Adipose tissue (tissue), 3 donors: ENCODE results near the gene INSIG1. TPM values are rescaled to one million over a fixed set of nuclear protein-coding genes. Genes with fewer than 3 reads are reported as not detected.

ENCODE experiments used
- H3K27ac ChIP-seq: one replicate; pipeline ENCODE4 v1.5.1; 2013; ENCODE audit warnings: low read depth, low read length
- WGBS, 3 donors: extraction: QIAGEN DNeasy Blood & Tissue Kit; methylation state at CpG; one replicate each; pipeline ENCODE4 v1.1.7; 2013; 5-methylcytosine and 5-hydroxymethylcytosine counted together
- polyA plus RNA-seq, 3 donors: library from polyadenylated mRNA; stranded (reverse); fragments of 200-250 nt; gene quantifications; one replicate each; pipeline ENCODE4 v1.2.3, GENCODE V29; 2013
- donor health status: healthy with polysubstance abuse.
- donor health status: Bipolar disorder and iron deficiency.
- donor health status: healthy.

The INSIG1 gene
- polyA plus RNA-seq, 3 donors = 50.2 to 185 (median 61.0) TPM

DNA sequence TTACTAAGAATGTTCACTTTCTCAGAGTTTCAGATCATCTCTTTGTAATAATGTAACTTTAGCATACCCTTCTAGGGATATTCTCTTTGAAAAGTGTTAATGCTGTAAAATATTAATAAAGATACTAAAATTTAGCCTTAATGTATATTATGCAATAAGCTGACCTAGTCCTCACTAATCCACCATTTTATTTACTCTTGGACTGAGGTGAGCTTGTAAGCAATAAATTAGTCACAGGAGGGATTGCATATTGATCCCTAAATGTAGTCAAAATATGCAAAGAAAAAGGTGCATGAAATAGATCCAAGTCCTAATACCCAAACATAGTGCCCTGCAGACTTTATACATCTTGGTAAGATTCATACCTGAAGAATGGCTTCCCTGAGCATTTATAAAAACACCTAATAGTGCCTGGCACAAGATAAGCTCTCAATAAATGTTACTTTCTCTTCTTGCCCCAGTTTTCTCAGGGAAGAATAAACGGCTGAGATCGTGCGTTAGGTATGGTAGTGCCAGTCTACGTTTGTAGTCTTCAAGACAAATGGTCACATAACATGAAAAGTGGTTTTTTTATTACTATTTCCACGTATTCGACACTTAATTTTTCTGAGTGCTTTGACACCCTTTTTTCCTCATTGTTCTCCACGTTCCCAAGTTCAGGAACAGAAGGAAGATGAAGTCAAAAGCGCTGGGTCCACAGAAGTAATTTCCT is 14.3 kb downstream of the INSIG1 start:
- WGBS, 3 donors = 60 to 80% (median 72%) methylated on average over 8 of the region's 8 CpGs

DNA sequence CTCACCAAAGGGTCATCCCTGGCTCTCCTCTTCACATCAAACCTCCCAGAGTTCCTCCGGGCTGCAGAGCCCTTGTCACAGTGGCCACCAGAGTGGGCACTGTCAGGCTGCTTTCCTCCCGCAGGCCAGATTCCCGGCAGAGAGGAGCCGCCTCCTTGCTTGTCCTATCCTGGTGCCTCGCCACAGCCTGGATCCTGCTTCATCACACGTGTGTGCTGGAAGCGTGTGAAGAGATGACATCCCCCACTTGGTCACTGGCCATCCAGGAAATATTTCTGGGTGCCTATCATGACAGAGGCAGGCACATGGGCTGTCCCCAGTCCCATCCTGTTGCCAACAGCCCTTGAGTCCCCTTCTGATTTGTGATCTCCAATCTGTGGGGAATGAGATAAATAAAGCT is 15.0 kb downstream of the INSIG1 start:
- no peak overlapping the region for H3K27ac ChIP-seq
- 71 to 83% (median 71%) methylated on average over 7 of the region's 7 CpGs for WGBS, 3 donors

More for the DNA sequence above, 14.3 kb downstream of the INSIG1 start:
- no peak overlapping the region for H3K27ac ChIP-seq

DNA sequence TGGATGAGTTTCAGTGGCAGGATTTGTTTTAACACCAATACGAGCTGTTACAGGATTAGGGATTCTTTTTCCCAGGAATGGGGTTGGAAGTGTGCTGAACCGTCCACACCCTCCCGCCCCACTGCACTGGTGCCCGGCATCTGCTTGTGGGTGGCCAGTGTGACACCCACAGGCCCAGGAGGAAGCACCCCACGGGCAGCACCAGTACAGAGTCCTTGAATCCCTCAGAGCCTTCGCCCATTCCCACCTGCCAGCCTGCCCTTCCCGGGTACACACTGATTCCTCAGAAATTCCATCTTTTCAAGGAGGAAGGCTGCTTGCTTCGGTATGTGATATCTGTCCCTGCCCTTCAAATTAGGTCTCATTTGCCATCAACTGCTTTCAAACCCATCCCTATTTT is 15.4 kb downstream of the INSIG1 start:
- WGBS, 3 donors = 75 to 93% (median 76%) methylated on average over 8 of the region's 8 CpGs
- no peak overlapping the region for H3K27ac ChIP-seq

DNA sequence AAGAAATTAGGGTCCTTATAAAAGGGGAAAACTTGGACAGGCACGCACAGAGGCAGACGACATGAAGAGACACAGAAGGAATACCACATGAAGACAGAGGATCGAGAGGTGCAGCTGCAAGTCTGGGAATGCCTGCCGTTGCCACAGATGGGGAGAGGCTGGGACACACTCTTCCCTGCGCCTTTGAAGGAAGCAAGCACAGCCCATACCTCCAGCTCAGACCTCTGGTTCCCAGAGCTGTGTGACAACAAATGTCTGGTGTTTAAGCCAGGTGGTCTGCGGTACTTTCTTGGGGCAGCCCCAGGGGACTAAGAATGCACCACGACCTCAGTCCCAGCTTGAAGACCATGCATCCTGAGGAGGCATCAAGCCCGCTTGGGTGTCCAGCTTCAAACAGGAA is 18.3 kb downstream of the INSIG1 start:
- 70 to 77% (median 71%) methylated on average over 8 of the region's 8 CpGs for WGBS, 3 donors
- no peak overlapping the region for H3K27ac ChIP-seq

DNA sequence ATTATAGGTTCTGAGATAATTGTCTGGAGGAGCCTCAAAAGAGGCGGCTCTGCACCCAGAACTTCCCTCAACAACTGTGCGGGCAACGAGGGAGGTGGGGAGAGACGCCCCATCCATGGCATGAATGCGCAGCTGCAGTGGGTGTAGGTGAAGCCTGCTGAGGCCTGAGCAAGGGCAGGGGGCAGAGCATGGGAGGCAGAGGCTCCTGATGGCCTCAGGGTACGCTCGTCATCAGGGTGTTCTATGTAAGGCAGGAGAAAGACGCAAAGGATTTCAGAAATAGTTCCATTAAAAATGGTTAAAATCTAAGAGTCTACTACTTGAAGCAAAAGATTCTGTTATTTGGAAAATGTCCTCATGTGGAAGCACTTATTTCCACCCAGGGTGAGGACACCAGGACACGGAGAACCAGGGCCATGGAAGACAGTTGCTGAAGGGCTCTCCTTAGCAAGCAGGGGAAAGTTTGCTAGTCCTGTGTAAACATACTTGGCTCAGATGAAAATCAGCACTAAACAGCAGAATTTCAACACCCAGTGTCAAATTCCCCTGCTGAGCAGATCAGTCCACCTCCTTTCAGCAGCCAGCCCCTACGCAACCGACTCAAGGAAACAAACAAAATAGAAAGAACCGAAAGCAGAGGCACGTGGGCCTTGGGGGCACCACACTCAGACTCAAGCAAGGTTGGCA is 18.9 kb downstream of the INSIG1 start:
- no peak overlapping the region for H3K27ac ChIP-seq
- WGBS, 3 donors = 77 to 78% (median 77%) methylated on average over 13 of the region's 13 CpGs

DNA sequence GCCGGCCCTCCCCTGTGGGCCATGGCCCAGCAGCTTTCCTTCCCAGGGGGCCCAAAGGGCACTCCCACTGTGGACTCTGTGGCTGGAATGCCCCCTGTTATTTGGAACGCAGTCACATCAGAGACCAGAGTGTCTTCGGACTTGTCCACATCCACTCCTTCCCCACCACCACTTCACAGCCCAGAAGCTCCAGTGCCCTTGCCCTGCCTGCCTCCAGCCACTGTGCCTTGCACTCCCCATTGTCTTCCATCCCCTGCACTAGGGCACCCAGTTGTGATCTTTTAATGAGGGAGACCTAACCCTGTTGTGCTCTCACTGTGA is 19.4 kb downstream of the INSIG1 start:
- H3K27ac ChIP-seq = no peak overlapping the region
- WGBS, 3 donors = 86 to 100% (median 98%) methylated on average over 3 of the region's 3 CpGs

DNA sequence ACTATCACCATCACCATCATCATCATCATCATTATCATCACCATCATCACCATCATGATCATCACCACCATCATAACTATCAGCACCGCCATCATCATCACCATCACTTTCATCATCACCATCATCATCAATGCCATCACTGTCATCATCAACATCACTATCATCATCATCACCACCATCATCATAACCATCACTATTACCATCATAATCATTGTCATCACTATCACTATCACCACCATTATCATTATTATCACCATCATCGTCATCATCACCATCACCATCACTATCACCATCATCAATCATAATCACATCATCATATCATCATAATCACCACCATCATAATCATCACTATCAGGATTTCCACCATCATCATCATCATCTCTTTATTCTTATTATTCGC is 20.6 kb downstream of the INSIG1 start:
- 95 to 97% (median 96%) methylated on average over 3 of the region's 3 CpGs for WGBS, 3 donors
- H3K27ac ChIP-seq = no peak overlapping the region

DNA sequence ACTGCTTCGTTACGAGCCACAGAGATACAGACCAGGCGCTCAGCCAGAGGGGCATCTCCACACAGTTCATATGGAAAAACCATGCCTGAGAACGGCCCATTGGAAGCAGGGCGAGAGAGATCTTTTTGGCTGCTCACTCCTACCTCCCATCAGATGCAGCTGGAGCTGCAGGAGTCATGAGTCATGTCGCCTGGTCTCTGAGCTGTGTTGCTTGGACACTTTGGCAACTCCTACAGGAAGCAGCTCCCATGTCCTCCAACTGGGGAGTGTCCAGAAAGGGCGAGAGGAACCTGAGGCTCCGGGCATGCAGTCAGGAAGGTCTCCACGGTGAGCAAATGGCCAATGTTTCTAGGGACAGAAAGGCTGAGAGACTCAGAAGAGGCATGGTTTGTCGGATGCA is 24.9 kb downstream of the INSIG1 start:
- 58 to 73% (median 69%) methylated on average over 10 of the region's 10 CpGs for WGBS, 3 donors
- no peak overlapping the region for H3K27ac ChIP-seq

DNA sequence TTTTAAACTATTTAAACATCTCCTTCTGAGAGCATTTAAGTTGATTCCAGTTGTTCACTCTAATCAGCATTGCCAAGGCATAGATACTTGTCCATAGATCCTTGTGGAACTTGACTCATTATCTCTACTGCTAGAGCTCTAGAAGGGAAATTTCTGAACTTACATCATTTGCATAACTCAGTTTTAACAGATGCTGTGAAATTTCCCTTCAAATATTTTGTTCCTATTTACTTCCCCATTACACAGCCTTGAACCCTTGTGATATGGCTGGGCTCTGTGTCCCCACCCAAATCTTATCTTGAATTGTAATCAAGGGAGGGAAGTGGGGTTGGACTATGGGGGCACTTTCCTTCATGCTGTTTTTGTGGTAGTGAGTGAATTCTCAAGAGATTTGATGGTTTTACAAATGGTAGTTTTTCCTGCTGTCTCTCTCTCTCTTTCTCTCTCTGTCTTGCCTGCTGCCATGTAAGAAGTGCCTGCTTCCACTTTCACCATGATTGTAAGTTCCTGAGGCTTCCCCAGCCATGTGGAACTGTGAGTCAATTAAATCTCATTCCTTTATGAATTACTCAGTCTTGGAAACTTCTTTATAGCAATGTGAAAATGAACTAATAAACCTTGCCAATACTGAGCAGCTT is 25.4 kb downstream of the INSIG1 start:
- H3K27ac ChIP-seq = no peak overlapping the region

DNA sequence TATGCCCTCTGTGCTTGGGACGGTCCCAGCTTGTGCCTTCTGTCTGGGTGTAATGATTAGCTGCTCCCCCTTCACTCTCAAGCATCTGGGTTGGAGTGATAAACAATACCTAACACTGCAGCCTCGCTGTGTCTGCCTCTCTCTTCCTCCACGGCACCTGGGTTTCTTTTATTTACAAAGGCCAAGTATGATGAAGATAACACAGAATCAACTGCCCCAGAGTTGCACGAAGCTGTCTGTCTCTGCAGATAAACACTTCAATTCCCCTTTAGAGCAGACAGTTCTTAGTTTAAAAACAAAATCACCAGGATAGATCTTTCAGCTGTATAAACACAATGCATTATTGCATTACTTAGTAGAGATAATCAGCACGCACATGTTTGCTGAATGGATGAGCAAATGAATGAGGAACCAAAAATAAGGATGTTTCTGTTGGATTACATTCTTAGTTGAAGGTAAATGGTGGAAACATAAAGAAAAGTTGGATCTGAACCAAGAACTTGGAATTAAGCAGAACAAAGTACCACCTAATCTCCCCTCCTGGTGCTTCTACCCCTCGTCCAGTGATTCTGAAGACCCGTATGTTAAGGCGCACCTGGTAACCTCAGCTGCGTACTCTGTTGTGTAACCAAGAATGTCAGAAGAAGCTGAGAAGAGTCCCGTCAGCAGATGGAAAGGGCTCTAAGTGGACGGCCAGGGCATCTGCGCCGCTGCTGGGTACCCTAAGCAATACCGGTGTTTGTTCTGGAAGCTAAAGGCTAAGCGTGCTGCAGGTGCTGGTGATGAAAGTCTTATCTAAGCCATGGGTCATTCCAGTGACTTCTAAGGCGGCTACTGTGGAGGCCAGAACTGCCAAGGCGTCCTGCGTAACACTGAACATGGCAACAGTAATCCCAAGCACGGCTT is 26.6 kb downstream of the INSIG1 start:
- H3K27ac ChIP-seq = no peak overlapping the region
- WGBS, 3 donors = 46 to 71% (median 62%) methylated on average over 19 of the region's 19 CpGs

DNA sequence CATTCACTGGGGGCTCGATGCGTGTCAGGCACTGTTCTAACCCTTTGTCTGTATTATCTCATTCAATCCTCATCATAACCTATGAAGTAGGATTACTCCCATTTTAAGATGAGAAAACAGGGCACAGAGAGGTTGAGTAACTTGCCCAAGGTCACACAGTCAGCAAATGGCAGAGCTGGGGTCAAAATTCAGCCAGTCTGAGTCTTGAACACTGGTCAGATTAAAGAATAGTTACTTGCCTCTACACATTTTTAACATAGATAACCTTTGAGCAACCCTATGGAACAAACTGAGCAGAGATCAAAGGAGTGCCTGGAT is 27.2 kb downstream of the INSIG1 start:
- 87 to 94% (median 89%) methylated on average over 2 of the region's 2 CpGs for whole genome bisulfite sequencing, 3 donors
- H3K27ac ChIP-seq = no peak overlapping the region

DNA sequence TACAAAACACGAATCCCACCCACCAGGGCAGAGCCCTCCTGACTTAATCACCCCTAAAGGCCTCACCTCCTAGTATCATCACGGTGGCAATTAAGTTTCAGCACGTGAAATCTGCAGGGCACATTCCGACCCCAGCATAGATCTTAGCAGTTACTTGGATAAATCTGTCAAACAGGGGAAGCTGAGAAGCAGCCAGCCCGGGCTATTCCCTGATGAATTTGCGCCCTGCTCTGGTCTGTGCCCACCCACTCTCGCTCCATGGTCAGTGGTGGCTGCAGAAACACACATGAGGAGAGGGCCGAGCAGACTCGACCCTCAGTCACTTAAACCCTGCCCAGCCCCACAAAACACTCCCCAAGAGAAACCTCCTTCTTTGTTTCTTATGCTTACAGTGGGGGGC is 28.7 kb downstream of the INSIG1 start:
- H3K27ac ChIP-seq = no peak overlapping the region
- 36 to 69% (median 60%) methylated on average over 9 of the region's 9 CpGs for WGBS, 3 donors

DNA sequence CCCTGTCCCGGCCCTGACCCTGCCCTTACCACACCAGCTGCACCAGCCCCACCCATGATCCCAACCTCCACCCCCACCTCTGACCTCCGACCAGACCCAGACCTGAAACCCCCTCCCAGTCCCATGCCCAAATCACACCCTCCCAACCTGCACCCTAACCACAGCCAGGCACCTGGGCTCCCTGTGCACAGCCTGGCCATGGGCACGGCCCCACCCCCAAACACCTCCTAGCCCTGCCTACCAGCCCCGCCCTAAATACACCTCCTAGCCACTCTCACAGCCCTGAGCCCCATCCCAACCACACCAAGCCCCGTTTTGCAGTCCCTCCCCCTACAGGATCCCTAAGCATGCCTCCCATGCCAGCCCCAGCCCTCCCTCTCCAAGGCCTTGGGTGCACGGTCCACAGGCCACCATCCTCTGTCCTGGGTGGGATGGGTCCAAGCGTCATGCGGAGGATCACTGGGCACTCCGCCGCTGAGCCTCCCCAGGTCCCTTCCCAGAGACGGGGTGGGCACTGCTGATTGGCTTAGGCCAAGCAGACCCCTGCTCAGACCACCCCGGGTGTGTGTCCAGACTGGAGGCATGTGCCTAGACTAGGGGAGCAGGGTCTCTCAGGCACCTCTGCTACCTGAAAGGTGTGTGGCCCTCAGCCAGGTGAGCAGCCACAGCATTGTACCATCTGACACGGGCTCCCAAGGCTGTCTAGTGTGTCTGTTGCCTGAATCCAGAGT is 30.1 kb downstream of the INSIG1 start:
- no peak overlapping the region for H3K27ac ChIP-seq
- 79 to 87% (median 80%) methylated on average over 12 to 13 of the region's 13 CpGs for WGBS, 3 donors

DNA sequence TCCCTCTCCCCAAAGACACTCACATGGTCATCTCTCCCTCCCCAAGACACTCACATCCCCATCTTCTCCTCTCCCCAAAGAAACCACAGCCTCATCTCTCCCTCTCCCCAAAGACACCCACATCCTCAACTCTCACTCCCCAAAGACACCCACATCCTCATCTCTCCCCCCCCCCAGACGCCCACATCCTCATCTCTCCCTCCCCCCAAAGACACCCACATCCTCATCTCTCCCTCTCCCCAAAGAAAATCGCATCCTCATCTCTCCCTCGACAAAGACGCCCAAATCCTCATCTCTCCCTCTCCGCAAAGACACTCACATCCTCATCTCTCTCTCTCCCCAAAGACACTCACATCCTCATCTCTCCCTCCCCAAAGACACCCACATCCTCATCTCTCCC is 31.5 kb downstream of the INSIG1 start:
- WGBS, 3 donors = 0% methylated on average over 1 of the region's 5 CpGs; no CpG with 5 or more reads in 2 of the 3 donors
- H3K27ac ChIP-seq = no peak overlapping the region

DNA sequence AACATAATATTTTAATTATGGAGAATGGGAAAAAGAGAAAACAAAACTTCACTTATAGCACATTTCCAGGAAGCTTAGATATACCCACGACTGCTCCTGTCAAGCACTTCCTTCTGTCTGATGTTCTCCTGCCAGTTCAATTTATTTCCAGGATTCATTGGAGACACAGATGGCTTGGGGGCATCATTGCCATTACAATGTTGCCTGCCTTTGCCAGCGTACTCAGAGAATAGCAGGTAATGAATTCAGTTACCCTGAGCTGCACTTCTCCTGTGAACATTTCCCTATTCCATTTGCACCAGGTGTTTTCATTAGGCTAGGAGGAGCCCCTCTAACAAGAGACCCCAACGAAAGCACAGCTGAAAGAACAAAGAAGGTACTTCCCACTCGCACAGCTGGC is 33.7 kb downstream of the INSIG1 start:
- H3K27ac ChIP-seq = no peak overlapping the region
- 49 to 81% (median 66%) methylated on average over 4 of the region's 4 CpGs for WGBS, 3 donors

DNA sequence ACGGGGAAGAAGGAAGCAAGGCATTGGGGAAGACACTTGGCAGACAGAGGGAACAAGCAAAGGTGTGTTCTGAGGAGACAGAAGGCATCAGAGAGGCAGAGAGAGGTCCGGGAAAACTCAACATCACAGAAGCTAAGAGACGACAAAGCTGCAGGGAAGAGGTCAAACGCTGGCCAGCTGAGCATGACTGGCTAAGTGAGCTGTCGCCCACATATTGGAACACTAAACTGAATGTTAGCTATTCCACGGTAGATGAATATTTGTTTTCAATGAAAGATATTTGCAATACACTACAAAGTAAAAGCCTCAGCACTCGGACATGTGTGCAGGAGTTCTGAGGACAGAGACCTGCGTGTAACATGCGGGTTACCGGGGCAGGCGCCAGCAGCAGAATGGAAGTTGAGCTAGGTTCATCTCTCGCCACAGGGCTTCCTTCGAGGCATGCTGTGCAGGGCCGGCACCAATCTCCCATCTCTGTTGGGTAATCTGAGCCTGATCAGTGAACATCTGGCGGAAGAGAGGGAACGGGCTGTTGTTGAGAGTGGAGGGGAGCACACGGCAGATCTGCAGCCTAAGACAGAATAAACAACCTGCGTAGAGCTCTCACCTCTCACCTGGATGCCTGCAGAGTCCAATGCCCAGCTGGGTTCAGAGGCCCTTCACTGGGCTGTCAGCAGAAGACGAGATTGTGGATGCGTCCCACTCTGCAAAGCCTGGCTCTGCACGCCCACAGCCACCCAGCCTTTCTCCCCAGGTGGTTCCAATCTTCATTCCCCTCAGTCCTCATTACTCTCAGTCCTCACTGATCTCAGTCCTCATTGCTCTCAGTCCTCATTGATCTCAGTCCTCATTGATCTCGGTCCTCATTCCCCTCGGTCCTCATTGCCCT is 35.9 kb downstream of the INSIG1 start:
- H3K27ac ChIP-seq = no peak overlapping the region
- WGBS, 3 donors = 71 to 84% (median 74%) methylated on average over 23 of the region's 23 CpGs

DNA sequence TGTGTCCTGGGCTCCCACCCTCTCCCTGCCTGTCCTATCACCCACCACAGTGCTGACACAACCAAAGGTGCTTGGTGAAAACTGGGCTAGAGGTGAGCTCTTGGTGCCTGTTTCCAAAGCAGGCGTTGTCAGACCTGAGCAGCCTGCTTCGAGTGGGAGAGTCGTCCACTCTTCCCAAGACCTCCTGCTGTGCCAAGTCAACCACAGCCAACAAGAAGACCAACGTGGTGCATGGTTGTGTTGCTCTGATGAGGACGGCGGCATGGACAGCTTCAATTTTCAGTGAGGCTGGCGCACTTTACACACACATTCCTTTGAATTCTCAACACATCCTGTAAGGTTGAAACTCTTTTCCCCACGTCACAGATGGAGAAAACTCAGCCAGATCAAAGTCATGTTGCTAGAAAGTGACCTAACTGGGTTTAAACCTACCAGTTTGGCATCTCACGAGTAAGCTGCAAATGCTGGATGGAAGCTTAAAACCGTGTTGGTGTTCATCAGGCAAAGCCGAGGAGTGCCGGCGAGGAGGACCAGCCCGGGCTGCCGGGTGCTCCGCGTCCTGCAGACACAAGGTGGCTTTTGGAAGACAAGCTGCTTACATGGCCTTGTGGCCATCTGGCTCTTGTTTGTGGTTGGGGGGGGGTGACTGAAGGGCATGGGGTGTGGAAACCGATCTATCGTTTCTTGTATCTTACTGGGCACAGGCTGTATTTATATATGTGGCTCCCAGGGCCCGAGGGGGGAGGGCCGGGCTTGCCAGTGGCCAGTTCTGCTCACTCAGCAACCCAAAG is 39.3 kb downstream of the INSIG1 start:
- no peak overlapping the region for H3K27ac ChIP-seq
- WGBS, 3 donors = 45 to 83% (median 79%) methylated on average over 21 of the region's 21 CpGs
